GM15510 (cell line): Measurements from ENCODE around the gene MARK4.

Experiments
- POLR2A ChIP-seq: IDR thresholded peaks from 3 replicates; pipeline ENCODE4 v1.6.1; 2011; ENCODE audit warnings: borderline replicate concordance; ENCODE audit not compliant: insufficient read length; ENCODE audit errors: extremely low read depth

MARK4 gene

DNA sequence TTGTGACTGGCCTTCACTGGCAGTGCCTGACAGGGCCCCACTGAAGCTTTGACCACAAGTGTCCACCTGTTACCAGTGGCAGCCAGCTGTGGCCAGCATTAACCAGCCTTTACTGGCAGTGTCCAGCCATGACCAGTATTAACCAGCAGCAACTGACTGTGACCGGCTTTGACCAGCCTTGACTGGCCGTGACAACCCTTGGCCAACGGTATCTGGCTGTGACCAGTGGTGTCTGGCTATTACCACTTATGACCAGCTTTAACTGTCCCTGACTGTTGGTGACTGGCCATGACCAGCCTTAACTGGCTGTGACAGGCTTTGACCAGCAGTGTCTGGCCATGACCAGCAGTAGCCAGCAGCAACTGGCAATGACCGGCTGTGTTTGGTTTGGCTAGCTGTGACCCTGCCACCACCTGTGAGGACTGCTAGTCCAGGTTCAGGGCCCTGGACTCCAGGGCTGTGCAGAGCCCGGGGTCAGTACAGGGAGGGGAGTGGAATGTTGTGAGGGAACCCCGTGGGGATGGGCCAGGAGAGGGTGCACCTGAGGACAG is 39.4 kb downstream of the MARK4 start:
- no peak for TF ChIP-seq POLR2A

GRCh38 chr19:45291834-45292233 is 40.8 kb downstream of the MARK4 start:
- no peak for TF ChIP-seq POLR2A

DNA sequence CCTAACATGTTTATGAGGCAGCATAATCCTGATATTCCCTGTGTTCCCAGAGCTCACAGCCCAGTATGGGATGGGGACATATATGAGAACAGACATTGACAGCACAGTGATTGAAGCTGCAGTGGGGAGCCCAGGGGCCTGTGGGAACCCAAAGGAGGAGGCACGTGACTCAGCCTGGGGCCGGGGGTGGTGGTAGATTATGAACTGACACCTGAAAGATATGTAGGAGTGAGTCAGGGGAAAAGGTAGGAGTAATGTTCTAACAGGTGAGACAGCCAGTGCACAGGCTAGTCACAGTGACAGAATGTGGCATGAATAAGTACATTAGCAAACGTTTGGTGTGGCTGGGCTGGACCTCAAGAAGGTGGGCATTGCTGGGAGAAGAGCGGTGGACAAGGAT is 42.6 kb downstream of the MARK4 start:
- TF ChIP-seq POLR2A: no peak

- TF ChIP-seq POLR2A: no peak
Observed at GRCh38 chr19:45294291-45295029, 43.4 kb downstream of the MARK4 start.

- no peak for TF ChIP-seq POLR2A
Observed at GRCh38 chr19:45295873-45296272, 44.8 kb downstream of the MARK4 start.

GRCh38 chr19:45296355-45296754 is 45.3 kb downstream of the MARK4 start:
- no peak for TF ChIP-seq POLR2A

- TF ChIP-seq POLR2A: no peak
Observed at GRCh38 chr19:45297674-45298073, 46.6 kb downstream of the MARK4 start.

DNA sequence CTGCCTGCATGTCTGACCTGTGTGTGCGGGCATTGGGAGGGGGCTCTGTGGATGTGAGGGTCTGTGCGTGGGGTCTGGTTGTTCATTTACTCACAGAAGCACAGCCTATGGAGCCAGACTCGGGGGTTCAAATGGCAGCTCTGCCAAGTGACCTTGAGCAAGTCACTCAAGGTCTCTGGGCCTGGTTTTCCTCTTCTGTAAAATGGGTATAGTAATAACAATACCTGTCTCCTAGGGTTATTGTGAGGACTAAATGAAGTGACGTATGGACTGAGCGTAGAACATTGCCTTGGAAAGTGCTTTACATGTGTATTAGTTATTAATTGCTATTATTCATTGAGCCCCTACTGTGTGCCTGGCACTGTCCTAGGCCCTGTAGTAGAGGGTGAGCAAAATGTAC is 47.2 kb downstream of the MARK4 start:
- no peak for TF ChIP-seq POLR2A

DNA sequence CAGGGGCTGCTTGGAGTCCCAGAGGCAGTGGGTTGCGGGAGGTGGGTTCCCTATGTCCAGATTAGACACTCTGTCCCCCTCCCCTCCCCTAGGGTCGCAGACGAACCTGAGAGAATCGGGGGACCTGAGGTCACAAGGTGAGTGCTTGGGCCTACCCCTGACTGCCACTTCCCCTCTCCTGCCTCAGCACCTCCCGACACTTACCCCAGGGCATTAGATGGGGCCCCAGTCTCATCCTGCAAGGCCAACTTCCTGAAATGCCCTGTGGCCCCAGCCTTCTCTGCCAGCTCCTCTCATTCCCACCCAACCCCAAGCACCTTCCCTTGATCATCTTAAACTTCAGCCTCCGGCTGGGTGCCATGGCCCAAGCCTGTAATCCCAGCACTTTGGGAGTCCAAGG is 48.6 kb downstream of the MARK4 start:
- TF ChIP-seq POLR2A: no peak

- TF ChIP-seq POLR2A: no peak
Observed at GRCh38 chr19:45302416-45302815, 51.3 kb downstream of the MARK4 start.

DNA sequence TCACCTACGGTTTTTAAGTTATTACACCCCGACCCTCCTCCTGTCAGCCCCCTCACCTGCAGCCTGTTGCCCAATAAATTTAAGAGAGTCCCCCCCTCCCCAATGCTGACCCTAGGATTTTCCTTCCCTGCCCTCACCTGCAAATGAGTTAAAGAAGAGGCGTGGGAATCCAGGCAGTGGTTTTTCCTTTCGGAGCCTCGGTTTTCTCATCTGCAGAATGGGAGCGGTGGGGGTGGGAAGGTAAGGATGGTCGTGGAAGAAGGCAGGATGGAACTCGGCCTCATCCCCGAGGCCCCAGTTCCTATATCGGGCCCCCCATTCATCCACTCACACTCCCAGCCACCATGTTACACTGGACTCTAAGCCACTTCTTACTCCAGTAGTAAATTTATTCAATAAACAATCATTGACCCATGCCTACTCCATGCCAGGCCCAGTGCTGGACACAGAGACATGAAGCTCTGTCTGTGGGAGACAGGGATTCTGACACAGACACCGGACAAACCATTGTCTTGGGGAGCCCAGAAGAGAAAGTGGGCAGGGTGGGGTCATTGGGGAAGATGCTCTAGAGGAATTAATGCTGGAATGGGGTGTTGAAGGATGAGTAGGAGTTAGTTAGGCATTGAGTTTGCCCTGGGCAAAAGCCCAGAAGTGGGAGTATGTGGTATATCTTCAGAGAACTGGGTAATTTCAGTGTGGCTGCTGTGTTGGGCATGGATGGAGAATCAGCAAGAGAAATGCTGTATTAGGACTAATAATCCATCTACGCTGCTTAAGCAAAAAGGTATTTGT is 52.4 kb downstream of the MARK4 start:
- no peak for TF ChIP-seq POLR2A

DNA sequence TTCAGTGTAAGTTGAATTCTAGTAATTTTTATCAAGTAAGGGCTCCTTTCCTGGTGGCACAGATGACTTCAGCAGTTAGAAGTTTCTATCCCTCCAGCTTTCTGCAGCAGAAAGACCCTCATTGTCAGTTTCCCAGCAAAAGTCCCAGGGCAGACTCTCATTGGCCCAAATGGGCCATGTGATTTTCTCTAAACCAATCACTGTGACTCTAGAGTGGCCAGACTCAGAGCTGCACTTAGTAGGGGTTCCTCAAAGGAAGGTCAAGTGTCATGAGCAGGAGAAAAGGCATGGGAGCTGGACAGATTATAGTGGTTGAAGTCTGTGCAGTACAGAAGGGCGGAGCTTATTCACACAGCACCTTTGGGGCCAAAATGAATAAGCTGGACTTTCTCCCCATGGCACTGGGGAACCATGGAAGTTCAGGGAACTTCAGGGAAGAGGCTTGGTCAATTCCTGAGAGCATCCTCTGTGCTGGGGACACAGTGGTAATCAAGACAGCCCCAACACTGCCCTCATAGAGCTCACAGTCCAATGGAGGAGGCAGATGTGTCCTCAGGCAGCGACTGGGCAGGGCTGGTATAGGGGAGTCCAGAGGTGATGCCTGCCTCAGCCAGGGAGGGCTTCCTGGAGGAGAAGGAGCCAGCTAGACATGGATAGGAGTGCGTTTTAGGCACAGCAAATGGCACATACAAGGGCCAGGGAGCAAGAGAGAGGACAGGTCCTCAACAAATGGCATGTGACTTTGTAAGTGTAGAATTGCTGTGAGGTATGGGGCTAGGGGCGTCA is 53.3 kb downstream of the MARK4 start:
- no peak for TF ChIP-seq POLR2A

GRCh38 chr19:45305007-45305406 is 53.9 kb downstream of the MARK4 start:
- no peak for TF ChIP-seq POLR2A

DNA sequence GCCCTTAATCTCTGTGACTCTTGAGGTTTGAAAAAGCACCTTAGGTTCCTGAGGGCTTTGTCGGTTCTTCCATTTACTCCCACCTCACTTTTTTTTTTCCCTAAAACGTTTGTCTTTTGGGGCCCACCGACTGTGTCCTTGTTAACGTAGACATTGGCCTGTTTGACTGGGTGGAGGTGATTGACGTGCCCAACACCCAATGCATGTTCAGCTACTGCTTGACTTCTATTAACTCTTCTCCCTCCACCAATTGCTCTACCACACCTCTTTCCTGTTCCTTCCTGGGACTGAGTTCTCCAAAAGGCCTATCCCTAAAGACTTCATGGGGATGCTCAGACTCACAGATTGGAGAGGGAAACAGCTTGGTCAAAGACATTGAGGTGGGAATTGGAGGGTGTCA is 54.4 kb downstream of the MARK4 start:
- TF ChIP-seq POLR2A: no peak

- no peak for TF ChIP-seq POLR2A
Observed at GRCh38 chr19:45306040-45306439, 55.0 kb downstream of the MARK4 start.

GRCh38 chr19:45306518-45307027 is 55.5 kb downstream of the MARK4 start:
- no peak for TF ChIP-seq POLR2A

GRCh38 chr19:45307361-45307760 is 56.3 kb downstream of the MARK4 start:
- TF ChIP-seq POLR2A: no peak
